Stimulated activated CD8-positive, alpha-beta memory T cell treated with anti-CD3 and anti-CD28 coated beads, Interleukin-15, amount 100 ng/mL, for 24 hours (primary cell): Measurements from ENCODE around the gene OR51B2.
"Not testable (repeated sequence)": the region's sequence is repeated elsewhere in the genome, so short reads cannot be mapped to it uniquely, and the experiment has no call there.

Experiments
- DNase-seq: peaks from one replicate; pipeline ENCODE4 v3.0.0-alpha.2; 2020; ENCODE audit warnings: low read depth

OR51B2 gene

DNA sequence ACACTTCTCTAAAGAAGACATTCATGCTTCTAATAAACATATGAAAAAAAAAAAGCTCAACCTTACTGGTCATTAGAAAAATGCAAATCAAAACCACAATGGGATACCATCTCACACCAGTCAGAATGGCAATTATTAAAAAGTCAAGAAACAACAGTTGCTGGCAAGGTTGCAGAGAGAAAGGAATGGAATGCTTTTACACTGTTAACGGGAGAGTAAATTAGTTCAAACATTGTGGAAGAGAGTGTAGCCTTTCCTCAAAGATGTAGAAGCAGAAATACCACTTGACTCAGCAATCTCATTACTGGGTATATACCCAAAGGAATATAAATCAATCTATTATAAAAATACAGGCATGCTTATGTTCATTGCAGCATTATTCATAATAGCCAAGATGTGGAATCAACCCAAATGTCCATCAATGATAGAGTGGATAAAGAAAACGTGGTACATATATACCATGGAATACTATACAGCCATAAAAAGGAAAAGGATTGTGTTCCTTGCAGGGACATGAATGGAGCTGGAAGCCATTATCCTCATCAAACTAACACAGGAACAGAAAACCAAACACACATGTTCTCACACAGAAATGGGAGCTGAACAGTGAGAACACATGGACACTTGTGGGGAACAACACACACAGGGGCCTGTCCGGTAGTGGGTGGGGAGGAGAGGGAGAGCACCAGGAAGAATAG is 10.6 kb downstream of the OR51B2 start:
- DNase-seq = not testable (repeated sequence)

DNA sequence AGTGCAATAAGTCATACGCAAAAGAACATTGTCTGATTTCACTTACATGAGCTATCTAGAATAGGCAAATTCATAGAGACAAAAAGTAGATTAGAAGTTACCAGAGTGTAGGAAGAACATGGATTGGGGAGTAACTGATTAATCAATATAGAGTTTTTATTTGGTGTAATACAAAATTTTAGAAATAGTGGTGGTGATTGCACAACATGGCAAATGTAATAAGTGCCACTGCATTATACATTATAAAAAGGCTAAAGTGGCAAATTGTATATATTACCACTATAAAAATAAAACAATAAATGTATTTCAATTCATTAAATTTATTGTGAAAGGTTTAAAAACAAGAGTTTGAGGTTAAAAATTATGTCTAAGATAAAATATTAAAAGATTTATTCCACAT is 13.7 kb downstream of the OR51B2 start:
- DNase-seq = no peak

DNA sequence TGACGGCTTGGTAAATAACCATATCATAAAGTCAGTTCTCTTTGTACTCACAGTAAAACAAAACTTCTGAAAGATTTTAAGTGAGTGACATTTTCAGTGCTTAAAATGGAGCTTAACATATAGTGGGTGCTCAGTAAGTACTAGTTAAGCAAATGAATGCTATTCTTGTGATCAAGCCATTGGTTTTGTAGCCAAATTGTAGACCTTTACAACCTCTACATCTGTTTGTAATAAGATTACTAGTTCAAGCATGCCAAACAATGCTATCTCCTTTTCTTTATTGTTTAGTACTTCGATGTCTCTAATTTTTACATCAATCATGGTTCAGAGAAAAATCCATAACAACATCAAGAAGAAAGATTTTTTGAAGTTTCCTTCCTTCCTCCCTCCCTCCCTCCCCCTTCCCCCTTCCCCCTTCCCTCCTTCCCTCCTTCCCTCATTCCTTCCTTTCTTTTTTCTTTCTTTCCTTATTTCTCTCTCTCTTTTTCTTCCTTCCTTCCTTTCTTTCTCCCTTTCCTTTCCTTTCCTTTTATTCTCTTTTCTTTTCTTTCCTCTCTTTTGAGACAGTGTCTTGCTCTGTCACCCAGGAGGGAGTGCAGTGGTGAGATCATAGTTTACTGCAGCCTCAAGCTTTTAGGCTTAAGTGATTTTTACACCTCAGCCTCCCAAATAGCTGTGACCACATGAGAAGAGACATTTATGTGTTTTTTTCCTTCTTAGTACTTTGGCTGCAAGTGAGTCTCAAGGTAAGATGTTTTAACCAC is 16.7 kb downstream of the OR51B2 start:
- DNase-seq = no peak

DNA sequence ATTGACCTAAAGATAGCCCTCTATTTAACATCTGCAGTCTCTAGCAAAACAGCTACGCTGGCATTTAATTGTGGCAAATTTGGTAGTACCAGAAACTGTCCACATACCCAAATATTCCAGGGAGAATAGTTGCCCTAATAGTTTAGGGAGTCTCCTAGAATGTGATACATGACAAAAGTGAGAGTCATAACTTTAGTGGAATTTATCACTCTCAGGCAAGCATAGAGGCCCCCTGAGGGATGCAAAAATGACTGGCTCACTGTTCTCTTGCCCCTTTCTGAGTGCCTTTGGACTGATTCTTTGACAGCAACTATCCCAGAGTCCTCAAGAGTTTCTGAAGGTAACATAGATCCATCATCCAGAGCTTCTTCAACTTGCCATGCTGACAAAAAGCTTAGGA is 20.1 kb downstream of the OR51B2 start:
- DNase-seq = no peak

DNA sequence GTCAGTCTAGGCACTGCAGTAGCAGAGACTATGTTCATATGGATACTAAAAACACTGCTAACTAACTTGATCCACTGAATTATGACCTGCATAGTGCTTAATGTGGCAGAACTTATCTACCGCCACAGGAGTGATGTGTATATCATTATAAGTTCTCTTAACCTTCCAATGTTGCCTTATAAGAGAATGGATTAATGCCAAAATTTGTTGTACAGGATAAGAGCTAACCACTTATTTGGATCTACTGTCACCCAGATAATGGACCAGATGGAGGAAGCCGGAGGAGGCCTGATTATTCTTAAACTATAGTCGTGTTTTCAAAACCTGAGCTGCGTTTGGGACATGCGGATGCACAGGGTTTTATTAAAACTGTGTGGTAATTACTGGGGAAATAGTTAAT is 20.5 kb downstream of the OR51B2 start:
- no peak for DNase-seq

DNA sequence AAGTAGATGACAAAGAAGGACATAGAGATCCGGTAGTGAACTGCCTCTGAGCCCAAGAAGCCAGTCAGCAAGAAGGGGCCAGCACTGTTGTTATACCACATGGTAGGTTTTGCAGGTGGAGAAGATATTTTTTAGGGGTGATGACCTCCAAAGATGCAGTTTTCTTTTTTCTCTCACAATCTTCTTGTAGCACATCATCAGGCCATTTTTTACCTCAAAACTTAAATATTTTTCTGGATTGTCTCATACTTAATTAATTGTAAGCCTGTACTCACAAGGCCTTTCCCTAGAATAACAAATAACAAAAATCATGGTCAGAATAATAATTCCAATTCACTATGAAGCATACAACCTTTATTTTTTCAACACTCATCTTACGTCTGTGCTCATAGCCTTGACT is 22.3 kb downstream of the OR51B2 start, which contains the start of gene OR51B4:
Gene OR51B4 (minus strand): TSS at position 101 of the 400 bp plus-strand sequence. CDS start 0 bp downstream, at position 101.
- DNase-seq = no peak

DNA sequence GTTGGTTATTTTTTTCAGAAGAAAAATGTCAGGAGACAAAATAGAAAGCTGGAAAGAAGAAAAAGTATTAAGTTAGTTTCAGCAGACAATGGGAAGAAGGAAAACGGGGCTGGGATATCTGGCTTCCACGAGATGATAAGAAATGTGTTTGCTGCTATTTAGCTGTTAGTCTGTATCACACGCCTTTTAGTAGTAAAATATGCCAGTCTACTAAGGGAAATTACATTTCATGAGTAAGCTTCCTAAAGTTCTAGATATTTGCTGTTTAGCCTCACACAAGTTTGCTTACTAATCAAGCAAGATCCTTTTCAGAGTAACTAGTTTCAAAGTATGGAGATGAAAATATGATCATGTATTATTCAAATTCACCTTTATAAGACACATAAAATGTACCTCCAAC is 23.8 kb downstream of the OR51B2 start:
- no peak for DNase-seq

DNA sequence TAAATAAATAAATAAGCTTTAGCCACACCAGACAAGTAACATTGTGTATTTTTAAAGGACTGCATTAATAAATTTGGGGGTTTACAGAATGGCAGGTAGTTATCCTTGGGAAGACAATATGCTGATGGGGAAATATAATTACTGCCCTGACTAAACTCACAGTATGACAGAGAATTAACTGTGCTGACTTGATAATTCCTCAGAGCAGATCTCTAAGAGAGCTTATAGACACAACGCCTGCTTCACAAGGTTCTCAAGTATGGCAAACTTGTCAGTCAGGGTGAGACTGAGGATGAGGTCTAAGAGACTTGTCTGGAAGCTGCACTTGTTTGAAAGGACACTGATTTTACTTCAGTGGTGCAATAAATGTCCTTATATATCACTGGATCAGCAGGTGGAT is 25.6 kb downstream of the OR51B2 start:
- no peak for DNase-seq

DNA sequence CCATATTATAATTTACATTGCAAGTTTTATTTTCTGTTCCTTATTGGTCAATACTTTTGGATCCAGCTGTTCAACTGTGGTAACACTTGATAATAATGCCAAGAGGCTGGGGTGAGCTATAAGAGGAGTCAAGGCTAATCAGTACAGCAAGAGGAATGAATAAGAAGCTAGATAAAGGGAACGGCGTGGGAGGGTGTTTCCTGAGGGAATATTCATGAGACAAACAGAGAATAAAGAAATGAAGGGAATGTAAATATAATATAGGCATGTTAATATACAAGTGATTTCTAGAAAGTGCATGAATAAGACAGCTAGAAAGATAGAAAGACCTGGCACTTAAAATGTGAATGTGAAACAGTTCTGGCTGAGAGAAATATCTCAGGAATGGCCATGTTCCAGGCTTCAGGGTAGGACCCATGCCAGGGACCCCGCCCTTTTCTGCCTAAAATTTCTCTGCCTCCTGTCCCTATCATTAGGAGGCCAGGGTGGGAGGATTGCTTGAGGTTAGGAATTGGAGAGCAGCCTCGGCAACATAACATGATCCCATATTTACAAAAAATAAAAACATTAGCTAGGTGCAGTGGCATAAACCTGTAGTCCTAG is 26.3 kb downstream of the OR51B2 start:
- no peak for DNase-seq

DNA sequence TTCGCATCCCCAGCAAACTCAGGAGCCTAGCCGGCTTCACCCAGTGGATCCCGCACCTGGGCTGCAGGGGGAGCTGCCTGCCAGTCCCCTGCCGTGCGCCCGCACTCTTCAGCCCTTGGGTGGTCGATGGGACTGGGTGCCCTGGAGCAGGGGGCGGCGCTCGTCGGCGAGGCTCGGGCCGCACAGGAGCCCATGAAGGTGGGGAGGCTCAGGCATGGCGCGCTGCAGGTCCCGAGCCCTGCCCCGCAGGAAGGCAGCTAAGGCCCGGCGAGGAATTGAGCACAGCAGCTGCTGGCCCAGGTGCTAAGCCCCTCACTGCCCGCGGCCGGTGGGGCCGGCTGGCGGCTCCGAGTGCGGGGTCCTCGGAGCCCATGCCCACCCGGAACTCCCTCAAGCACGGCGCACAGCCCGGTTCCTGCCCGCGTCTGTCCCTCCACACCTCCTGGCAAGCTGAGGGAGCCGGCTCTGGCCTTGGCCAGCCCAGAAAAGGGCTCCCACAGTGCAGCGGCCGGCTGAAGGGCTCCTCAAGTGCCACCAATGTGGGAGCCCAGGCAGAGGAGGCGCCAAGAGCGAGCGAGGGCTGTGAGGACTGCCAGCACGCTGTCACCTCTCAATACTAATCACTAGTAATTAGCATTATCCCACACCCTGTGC is 29.6 kb downstream of the OR51B2 start:
- not testable (repeated sequence) for DNase-seq

DNA sequence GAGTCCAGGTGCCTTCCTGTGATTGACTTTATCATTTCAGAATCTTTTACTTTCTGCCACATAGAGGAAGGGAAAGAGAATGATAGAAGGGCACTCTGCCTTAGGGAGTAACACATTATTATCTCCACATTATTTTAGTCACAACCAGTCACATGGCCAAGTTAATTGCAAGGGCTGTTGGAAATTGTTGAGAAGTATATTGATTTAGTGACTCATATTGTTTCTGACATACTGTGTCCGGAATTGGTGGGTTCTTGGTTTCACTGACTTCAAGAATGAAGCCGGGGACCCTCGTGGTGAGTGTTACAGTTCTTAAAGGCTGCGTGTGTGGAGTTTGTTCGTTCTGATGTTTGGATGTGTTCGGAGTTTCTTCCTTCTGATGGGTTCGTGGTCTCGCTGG is 31.1 kb downstream of the OR51B2 start:
- no peak for DNase-seq

DNA sequence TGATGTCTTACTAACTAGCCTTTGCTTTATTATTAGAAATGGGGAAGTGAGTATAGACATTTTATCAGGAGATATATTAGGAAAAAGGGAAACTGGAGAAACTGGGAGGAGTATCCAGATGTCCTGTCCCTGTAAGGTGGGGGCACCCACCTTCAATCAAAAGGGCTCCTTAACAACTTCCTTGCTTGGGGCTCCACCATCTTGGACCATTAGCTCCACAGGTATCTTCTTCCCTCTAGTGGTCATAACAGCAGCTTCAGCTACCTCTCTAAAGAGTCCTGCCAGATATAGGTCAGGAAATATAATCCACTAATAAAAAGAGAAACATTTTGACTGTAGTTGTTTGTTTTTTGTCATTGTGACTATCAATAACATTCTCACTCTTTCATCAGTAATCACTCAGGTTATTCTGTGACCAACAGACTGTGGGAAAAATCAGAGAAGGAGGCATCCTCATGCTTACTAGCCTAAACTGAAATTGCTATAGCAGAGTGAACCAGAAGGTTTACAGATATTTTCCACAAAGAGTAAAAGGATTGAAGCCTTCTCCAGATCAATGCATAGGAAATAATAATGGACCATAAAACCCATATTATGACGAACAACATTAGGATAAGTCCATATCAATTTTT is 32.8 kb downstream of the OR51B2 start:
- no peak for DNase-seq

DNA sequence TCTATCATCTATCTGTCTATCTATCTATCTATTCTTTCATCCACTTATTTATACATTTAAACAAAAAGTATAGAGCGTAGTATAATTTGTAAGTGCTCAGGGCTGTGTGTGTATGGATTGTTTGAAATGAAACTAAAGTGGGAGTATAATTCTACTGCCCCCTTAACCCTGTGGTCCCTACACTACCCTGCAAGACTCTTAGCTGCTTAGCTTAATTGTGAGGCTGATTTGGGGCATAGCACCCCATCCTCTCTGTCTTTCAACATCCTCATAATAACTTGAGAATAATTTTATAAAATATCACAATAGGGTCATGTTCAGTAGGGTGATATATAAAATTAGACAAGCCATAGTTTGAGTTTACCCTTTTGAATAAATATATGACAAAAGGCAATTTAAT is 34.0 kb downstream of the OR51B2 start:
- no peak for DNase-seq

DNA sequence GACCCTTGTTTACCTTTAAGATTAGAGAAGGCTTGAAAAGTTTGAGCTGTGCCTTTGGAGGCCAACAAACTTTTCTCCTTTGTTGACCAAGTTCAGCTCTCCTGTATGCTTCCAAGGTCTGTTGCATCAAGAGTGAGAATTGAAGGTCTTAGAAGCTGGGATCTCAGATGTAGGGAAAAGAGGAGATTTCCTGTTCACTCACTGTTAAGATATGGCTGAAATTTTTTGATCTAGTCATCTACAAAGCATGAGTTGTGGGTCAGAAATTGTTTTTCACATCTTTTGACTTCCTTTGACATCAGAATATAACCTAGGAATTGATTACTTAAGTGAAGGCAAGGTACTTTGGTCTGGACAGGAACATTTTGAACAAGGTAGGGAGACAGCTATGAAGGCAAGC is 34.4 kb downstream of the OR51B2 start:
- DNase-seq = no peak

DNA sequence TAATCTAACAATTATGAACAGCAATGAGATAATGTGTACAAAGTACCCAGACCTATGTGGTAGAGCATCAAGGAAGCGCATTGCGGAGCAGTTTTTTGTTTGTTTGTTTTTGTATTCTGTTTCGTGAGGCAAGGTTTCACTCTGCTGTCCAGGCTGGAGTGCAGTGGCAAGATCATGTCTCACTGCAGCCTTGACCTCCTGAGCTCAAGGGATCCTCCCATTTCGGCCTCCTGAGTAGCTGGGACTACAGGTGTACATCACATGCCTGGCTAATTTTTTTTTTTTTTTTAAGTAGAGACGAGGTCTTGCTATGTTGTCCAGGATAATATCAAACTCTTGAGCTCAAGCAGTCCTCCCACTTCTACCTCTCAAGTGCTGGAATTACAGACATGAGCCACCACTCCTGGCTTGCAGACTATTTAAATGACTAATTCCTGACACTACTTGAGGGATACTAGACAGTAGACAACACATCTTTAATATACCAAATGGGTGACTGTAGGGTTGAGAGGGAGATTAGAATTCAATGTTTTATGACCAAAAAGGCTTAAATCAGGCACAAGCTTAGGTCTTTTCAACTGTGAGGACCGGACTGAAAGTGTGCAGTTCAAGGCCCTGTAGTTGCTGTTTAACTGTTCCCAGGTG is 35.1 kb downstream of the OR51B2 start:
- DNase-seq = no peak

DNA sequence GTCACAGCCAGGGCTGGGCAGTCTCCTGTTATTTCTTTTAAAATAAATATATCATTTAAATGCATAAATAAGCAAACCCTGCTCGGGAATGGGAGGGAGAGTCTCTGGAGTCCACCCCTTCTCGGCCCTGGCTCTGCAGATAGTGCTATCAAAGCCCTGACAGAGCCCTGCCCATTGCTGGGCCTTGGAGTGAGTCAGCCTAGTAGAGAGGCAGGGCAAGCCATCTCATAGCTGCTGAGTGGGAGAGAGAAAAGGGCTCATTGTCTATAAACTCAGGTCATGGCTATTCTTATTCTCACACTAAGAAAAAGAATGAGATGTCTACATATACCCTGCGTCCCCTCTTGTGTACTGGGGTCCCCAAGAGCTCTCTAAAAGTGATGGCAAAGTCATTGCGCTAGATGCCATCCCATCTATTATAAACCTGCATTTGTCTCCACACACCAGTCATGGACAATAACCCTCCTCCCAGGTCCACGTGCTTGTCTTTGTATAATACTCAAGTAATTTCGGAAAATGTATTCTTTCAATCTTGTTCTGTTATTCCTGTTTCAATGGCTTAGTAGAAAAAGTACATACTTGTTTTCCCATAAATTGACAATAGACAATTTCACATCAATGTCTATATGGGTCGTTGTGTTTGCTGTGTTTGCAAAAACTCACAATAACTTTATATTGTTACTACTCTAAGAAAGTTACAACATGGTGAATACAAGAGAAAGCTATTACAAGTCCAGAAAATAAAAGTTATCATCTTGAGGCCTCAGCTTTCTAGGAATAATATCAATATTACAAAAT is 35.8 kb downstream of the OR51B2 start:
- no peak for DNase-seq

DNA sequence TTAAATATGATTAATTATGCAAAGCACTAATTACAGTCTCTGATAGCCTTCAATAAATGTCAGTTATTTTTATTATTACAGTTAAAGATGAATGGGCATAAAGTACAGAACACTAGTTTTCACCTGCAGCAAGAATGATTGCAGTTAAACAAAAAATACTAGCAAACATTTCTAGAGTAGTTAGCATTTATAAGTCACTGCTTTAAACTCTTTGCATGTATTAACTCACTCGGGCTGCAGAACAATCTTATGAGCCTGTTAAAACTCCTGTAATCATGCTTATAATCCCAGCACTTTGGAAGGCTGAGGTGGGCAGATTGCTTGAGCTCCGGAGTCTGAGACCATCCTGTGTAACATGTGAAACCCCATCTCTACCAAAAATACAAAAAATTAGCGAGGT is 37.2 kb downstream of the OR51B2 start:
- DNase-seq = no peak

DNA sequence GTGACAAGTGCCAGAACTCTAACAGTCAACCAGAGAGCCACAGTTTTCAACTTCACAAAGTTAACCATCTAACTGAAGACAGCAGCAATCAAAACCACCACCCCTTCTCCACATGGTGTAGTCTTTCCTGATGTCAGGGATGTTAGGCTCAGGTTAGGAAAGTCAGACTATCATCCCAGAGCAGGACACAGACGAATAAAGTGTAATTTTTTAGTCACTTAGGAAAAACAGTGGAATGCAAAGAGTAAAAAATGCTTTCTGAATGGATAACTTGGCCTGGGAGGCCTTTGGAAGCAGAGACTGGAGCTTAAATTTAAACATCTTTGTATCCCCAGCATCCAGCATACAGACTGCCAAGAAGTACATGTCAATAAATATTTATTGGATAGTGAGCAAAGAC is 37.7 kb downstream of the OR51B2 start:
- no peak for DNase-seq

DNA sequence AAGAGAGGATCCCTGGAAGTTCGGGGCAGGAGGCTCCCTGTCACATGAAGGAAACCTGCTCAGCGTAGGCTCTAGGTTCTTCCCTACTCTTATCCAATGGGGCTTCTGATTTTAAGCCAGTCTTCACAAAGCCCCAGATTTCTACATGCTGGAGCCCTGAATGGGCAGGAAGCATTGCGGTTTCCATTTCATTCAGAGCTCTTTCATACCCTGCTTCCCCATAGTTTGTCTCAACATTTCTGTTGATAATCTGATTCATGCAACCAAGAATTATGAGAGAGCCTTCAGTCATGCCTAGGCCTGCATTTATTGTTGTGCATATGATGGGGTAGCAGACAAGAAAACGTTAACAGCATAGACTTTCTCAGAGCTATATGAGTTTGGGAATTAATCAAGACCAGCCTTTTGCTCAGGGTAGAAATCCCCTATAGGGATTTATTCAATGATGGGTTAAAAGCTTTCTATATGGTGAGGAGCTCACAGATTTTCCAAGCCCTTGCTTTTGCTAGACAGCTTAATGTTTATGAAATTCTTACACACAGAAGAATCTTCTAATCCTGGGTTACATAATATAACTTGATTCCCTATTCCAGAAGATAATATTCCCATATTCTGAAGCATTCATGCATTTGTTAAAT is 38.3 kb downstream of the OR51B2 start:
- no peak for DNase-seq

DNA sequence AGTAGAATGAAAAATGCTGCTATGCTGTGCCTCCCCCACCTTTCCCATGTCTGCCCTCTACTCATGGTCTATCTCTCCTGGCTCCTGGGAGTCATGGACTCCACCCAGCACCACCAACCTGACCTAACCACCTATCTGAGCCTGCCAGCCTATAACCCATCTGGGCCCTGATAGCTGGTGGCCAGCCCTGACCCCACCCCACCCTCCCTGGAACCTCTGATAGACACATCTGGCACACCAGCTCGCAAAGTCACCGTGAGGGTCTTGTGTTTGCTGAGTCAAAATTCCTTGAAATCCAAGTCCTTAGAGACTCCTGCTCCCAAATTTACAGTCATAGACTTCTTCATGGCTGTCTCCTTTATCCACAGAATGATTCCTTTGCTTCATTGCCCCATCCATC is 39.5 kb downstream of the OR51B2 start:
- no peak for DNase-seq
